ENCODE results near the gene MTHFD2L. TPM values are rescaled to one million over a fixed set of nuclear protein-coding genes. Genes with fewer than 3 reads are reported as not detected.
"Not testable (repeated sequence)": the region's sequence is repeated elsewhere in the genome, so short reads cannot be mapped to it uniquely, and the experiment has no call there.

The MTHFD2L gene
- total RNA-seq, 2 experiments from 2014 or later = 8.2 to 8.3 TPM

DNA sequence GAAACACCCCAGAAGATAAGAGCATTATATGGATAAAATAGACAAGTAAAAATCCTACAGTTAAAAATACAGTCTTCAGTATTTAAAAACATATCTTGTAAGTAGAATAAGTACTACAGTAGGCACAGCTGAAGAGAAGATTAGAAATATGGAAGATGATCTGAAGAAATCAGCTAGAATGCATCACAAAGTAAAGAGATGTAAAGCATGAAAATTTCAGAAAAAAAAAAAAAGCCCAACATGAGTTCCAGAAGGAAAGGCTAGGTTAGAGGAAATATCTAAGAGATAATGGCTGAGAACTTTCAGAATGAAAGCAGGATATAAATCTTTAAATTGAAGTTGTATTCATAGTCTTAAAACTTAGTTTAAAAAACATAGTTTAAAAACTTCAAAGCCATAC lies 171.4 kb downstream of the MTHFD2L start:
- no peaks in the 10 kb centered on the region for H3K9me3 Mint-ChIP-seq
- no peak overlapping the region for H3K27ac Mint-ChIP-seq
- no peaks in the 10 kb centered on the region for H3K36me3 Mint-ChIP-seq
- DNase-seq = no peak
- no peak overlapping the region for H3K4me3 Mint-ChIP-seq
- H3K27me3 Mint-ChIP-seq = peaks cover 22% of the 10 kb centered on the region
- H3K4me1 Mint-ChIP-seq = no peaks in the 10 kb centered on the region

DNA sequence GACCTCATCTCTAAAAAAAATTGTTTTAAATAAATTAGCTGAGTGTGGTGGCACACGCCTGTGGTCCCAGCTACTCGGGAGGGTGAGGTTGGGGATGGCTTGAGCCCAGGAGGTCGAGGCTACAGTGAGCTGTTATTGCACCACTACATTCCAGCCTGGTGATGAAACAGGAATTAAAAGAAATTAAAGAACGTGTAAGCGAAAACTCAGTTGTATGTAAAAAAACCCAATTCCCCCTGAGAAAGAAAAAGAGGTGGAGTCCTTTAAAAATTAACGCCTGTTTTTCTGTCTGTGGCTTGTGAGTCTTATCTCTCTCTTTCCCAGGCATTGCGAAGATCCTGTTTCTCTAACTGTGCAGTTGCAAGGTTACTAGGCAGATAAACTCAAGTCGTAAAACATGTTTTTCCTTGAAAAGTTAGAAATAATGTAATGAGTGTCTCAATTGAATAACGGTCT lies 172.4 kb downstream of the MTHFD2L start:
- Mint-ChIP-seq H3K4me1 (no peaks in the 10 kb centered on the region), H3K36me3 (no peaks in the 10 kb centered on the region), H3K4me3 (no peak overlapping the region), H3K9me3 (no peaks in the 10 kb centered on the region), H3K27ac (no peak overlapping the region), H3K27me3 (peaks cover 22% of the 10 kb centered on the region)
- DNase-seq = no peak

GRCh38 chr4:74331252-74331651 lies 173.3 kb downstream of the MTHFD2L start:
- Mint-ChIP-seq H3K4me3 (no peak overlapping the region), H3K36me3 (no peaks in the 10 kb centered on the region), H3K27ac (no peak overlapping the region), H3K9me3 (no peaks in the 10 kb centered on the region), H3K4me1 (no peaks in the 10 kb centered on the region), H3K27me3 (peaks cover 25% of the 10 kb centered on the region)
- DNase-seq = no peak

DNA sequence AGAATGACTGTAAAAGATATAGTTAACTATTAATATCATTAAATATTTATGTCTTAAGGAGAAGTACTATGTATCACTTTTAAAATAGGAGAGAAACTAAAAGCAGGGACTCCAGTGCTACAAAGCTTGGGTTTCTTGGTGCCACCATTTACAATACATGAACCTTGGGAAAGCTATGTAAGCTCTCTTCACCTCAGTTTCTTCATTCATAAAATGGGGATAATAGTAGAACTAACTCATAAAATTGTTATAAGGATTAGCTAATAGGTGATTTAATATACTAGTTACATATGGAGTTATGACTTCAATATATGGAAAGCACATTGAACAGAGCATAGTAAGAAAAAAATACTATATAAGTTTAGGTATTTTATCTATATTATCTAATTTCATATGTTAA lies 174.0 kb downstream of the MTHFD2L start:
- Mint-ChIP-seq H3K9me3 (no peaks in the 10 kb centered on the region), H3K4me3 (no peak overlapping the region), H3K27ac (no peak overlapping the region), H3K27me3 (peaks cover 25% of the 10 kb centered on the region), H3K36me3 (no peaks in the 10 kb centered on the region), H3K4me1 (no peaks in the 10 kb centered on the region)
- DNase-seq = no peak

DNA sequence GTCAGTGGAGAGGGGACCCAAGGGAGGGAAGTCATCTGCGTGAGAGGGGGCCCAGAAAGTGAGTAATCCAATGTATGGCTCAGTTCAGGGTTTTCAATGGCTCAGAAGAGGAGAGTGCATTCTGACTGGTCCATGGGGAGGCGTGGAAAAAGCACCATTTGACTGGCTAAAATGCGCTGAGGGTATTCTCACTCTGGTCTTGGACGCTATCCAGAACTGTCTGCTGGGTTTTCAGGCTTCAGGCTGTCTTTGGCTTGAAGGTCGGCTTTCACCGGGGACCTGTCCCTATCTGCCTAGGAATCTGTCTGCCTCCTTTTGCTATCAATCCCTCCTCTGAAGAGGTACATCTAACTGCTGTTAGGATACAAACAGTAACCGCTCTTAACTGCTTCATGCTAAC lies 176.7 kb downstream of the MTHFD2L start:
- Mint-ChIP-seq H3K27ac (no peak overlapping the region), H3K9me3 (no peaks in the 10 kb centered on the region), H3K27me3 (peaks cover 9% of the 10 kb centered on the region), H3K4me3 (no peak overlapping the region), H3K36me3 (no peaks in the 10 kb centered on the region), H3K4me1 (no peaks in the 10 kb centered on the region)
- DNase-seq = no peak

GRCh38 chr4:74335341-74336021 lies 177.6 kb downstream of the MTHFD2L start:
- H3K4me1 Mint-ChIP-seq = no peaks in the 10 kb centered on the region
- peaks cover 4% of the 10 kb centered on the region for H3K9me3 Mint-ChIP-seq
- peaks cover 8% of the 10 kb centered on the region for H3K27me3 Mint-ChIP-seq

GRCh38 chr4:74338792-74339333 lies 180.9 kb downstream of the MTHFD2L start:
- H3K27me3 Mint-ChIP-seq = peaks cover 24% of the 10 kb centered on the region

More at GRCh38 chr4:74335341-74336021, 177.6 kb downstream of the MTHFD2L start:
- DNase-seq = no peak
- no peaks in the 10 kb centered on the region for H3K36me3 Mint-ChIP-seq
- H3K4me3 Mint-ChIP-seq = no peak overlapping the region
- no peak overlapping the region for H3K27ac Mint-ChIP-seq

DNA sequence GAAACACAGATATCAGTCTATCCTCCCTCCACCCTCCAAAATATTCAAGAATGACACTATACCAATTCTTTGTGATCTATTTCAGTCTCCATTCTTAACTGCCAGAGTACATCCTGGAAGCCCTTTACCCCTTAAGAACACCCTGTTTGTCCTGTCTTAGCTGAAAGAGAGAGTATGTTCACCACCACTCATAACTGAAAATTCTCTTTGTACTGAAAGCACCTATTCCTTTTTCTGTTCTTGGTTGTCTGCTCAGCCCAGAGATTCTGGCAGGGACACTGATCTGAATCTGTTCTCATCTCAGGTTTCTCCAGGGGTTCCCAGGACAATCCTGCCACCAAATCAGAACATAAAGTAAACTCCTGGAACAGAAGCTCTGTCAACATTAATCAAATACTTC lies 181.6 kb downstream of the MTHFD2L start:
- H3K9me3 Mint-ChIP-seq = peaks cover 15% of the 10 kb centered on the region
- H3K4me1 Mint-ChIP-seq = no peaks in the 10 kb centered on the region
- peaks cover 2% of the 10 kb centered on the region for H3K36me3 Mint-ChIP-seq
- DNase-seq = no peak
- no peak overlapping the region for H3K27ac Mint-ChIP-seq
- H3K27me3 Mint-ChIP-seq = peaks cover 24% of the 10 kb centered on the region
- H3K4me3 Mint-ChIP-seq = no peak overlapping the region

More at GRCh38 chr4:74338792-74339333, 180.9 kb downstream of the MTHFD2L start:
- H3K36me3 Mint-ChIP-seq = peaks cover 2% of the 10 kb centered on the region
- H3K4me3 Mint-ChIP-seq = no peak overlapping the region
- DNase-seq = no peak
- H3K9me3 Mint-ChIP-seq = peaks cover 14% of the 10 kb centered on the region
- no peaks in the 10 kb centered on the region for H3K4me1 Mint-ChIP-seq
- no peak overlapping the region for H3K27ac Mint-ChIP-seq

- H3K27ac Mint-ChIP-seq, H3K36me3 Mint-ChIP-seq, DNase-seq, H3K4me3 Mint-ChIP-seq, H3K4me1 Mint-ChIP-seq: not testable (repeated sequence)
- peaks cover 22% of the 10 kb centered on the region for H3K9me3 Mint-ChIP-seq
- peaks cover 20% of the 10 kb centered on the region for H3K27me3 Mint-ChIP-seq
Observed at GRCh38 chr4:74340421-74340820, 182.5 kb downstream of the MTHFD2L start.

- Mint-ChIP-seq H3K27ac (no peak overlapping the region), H3K4me3 (no peak overlapping the region)
Observed at GRCh38 chr4:74344031-74344430, 186.1 kb downstream of the MTHFD2L start.

More at GRCh38 chr4:74344031-74344430, 186.1 kb downstream of the MTHFD2L start:
- no peak for DNase-seq
- Mint-ChIP-seq H3K9me3 (peaks cover 25% of the 10 kb centered on the region), H3K4me1 (no peaks in the 10 kb centered on the region), H3K27me3 (peaks cover 21% of the 10 kb centered on the region), H3K36me3 (peaks cover 2% of the 10 kb centered on the region)

Other genes starting within 250 kb of the MTHFD2L start
- not detected for gene PF4, start 176.1 kb upstream of the MTHFD2L start, total RNA-seq
- gene PPBP, start 169.9 kb upstream of the MTHFD2L start, total RNA-seq = not detected
- gene CXCL5, start 159.4 kb upstream of the MTHFD2L start, total RNA-seq = not detected
- not detected for gene CXCL3, start 119.4 kb upstream of the MTHFD2L start, total RNA-seq
- not detected for gene CXCL2, start 58.9 kb upstream of the MTHFD2L start, total RNA-seq
- gene EPGN, start 150.4 kb downstream of the MTHFD2L start, total RNA-seq = not detected
- gene EREG, start 207.0 kb downstream of the MTHFD2L start, total RNA-seq = not detected

Measured in activated naive CD8-positive, alpha-beta T cell treated with anti-CD3 and anti-CD28 coated beads for 36 hours (primary cell).